Central memory CD4-positive, alpha-beta T cell (primary cell): ENCODE results near the gene SLC24A3.

Experiments used
- DNase-seq: peaks from one replicate; pipeline ENCODE4 v3.0.0; 2022

SLC24A3 gene

DNA sequence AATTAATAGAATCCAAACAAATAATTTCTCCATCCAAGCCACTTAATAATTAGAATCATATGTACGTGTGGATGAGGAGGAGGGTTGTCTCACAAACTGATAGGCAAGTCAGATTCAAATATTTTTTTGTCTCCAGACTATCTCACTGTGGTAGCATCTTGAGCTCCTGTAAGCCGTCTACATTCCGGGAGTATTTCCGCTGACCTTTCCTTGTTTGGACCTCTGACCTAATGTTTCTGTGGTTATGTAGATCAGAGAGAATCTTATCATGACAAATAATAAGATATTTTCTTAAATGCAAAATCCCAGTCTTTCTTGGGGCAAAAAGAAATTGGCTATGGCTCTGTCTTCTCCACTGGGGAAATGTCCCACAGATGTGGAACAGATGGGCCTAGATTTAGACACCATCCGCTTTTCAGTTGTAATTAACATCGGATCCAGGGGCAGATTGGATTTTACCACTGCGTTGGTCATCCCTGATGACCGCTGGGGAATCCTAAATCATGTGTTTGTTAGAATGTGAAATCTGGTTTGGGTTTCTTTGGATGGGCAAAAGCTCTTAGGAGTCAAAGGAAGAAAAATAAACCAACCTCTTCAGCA lies 348.5 kb downstream of the SLC24A3 start:
- no peak for DNase-seq

DNA sequence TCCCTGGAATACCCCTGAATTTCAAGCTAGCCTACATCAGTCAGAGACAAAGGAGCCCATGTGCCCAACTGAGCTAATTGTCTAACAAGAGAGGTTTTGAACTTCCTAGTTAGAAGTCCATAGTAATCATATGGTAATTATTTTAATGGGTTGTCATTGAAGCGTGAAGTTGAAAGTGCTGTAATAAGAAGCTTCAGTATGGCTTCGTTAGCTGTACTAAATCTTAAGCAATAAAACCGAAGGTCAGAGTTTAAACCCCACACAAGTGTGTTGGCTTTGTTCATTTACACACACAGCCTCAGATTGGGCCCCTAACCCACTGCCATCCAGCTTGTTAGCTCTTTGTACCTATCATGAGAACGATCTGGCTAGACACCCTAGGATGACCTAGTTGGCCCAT lies 350.0 kb downstream of the SLC24A3 start:
- no peak for DNase-seq

DNA sequence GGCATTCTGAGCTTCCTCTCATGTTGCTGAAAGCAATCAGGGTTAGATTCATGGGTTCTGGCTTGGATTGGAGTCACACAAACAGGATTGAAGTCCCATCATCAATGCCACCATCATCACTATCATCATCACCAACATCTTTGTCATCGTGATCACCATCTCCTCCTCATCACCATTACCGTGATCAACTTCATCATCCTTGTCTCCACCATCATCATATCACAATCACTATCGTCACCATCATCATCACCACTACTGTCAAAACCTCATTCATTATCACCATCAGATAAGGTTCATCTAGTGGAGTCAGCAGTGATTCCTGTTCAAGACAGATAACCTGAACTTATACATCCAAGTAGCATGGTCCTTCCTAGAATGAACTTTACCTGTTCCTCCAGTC lies 351.8 kb downstream of the SLC24A3 start:
- no peak for DNase-seq

DNA sequence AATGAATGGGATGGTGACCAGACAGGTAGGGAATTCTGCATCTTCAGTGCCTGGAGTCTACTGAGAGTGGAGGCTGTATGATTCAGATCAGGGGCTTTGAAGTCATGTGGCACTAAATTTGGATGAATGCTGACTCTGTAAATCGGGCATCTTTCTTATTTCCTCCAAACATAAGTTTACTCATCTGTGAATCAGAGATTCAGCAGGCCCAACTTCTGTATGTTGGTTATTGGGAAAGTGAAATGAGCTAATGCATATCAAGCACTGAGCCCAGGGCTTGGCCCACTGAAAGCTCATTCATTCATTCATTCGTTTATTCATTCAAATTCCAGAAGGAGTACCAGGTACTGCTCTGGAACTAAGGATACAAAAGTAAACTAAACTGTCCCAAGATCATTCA lies 353.3 kb downstream of the SLC24A3 start:
- DNase-seq: no peak

DNA sequence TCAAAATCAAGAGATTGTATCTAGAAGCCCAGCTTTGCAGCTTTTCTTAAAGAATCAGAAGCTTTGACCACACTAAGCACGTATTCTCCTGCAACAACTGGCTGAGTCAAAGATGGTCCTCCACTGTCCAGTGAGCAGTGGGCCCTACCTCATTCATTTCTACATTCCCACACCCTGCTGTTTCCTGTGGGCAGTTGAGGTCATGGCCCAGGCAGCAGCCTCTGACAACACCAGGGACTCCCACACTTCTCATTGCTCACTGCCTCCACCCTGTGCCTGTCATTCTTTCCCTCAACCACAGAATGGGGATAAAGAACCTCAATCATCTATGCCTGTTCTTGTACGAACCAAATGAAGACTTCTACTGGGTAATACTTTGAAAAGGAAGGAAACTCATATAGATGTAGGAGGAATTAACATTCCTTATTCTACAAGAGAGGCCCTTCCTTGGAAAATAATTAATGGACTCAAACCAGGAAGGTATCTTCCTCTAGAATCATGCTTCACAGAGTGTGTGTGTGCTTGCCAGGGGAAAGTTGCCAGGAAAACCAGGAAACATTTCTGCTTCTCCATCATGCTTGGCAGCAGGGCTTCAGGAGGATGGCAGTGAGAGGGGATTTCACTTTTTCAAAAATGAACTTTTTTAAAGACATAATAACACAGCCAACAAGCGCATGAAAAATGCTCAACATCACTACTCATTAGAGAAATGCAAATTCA lies 353.9 kb downstream of the SLC24A3 start:
- DNase-seq: no peak

DNA sequence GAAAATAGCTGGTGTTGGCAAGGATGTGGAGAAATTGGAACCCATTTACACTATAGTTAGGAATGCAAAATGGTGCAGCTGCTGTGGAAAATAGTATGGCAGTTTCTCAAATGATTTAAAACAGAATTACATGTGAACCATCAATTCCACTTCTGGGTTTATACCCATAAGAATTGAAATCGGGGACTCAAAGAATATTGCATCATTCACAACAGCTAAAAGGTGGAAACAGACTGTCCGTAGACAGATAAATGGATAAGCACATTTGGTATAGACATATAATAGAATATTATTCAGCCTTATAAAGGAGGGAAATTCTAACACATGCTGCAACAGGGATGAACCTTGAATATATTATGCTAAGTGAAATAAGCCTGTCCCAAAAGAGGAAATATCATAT lies 355.7 kb downstream of the SLC24A3 start:
- DNase-seq: no peak

DNA sequence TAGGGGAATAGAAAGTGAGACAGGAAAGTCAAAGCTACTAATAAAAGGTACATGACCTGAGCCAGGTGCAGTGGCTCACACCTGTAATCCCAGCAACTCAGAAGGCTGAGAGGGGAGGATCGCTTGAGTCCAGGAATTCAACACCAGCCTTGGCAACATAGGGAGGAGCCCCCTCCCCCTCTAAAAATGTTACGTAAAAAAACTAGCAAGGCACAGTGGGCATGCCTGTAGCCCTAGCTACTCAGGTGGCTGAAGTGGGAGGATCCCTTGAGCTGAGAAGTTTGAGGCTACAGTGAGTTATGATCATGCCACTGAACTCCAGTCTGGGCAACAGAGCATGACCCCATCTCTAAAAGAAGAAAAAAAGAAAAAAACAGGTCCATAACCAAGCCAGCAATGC lies 359.6 kb downstream of the SLC24A3 start:
- DNase-seq: no peak

GRCh38 chr20:19577692-19578091 lies 365.2 kb downstream of the SLC24A3 start:
- no peak for DNase-seq

- DNase-seq: no peak
Observed at GRCh38 chr20:19582782-19583181, 370.3 kb downstream of the SLC24A3 start.

- no peak for DNase-seq
Observed at GRCh38 chr20:19583532-19584175, 371.2 kb downstream of the SLC24A3 start.

DNA sequence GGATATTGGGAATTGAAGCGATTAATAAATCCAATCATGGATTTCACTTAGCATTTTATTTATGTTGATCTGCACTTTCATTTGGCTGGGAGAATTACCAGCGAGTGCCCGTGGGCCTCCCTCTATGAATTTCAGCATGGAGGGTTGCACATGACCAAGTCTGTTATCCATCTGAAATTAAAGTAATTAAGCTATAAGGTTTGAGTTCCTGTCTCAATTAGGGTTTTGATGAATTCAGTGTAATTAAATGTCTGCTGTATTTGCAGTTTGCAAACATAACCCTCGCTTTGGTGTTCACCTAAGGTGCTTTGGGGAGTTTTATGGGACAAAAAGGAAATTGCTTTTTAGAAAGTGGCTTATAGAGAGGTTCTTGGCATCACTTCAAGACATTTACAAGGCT lies 375.8 kb downstream of the SLC24A3 start:
- no peak for DNase-seq

DNA sequence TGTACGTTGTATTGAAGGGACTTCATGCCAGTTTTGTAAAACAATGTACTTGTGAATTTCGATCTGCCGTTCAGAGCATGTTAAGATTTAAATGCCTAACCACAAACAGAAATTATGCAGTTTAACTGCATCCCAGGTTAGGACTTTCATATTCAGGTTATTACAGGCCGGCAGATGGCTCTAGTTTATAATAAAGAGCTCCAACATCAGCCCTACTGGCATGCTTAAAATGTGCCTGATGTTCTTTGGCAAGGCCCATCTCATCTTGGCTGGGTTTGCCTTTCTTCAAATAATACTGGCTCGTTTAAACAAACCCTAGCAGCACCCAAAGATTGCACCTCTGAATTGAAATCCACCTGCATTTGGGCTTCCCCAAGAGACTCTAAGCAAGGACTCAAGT lies 376.3 kb downstream of the SLC24A3 start:
- no peak for DNase-seq

- DNase-seq: no peak
Observed at GRCh38 chr20:19589787-19590362, 377.4 kb downstream of the SLC24A3 start.

DNA sequence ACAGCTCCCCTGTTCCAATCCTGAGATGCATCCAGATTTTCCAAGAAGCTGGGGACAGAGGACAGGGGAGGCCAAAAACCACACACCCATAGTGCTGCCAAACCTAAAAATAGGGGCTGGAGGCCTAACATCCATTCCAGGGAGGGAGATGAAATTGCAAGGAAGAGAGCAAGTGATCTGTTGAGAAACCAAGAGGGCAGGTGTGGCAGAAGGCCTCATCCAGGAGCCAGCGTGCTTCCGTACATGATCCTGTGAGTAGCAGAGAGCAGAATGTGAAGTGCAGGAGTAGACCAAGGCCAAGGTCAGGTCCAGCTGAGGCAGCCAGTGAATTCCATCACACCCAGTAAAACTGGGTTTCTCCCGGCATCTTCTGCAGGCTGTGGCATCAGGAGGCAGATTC lies 377.9 kb downstream of the SLC24A3 start:
- no peak for DNase-seq

DNA sequence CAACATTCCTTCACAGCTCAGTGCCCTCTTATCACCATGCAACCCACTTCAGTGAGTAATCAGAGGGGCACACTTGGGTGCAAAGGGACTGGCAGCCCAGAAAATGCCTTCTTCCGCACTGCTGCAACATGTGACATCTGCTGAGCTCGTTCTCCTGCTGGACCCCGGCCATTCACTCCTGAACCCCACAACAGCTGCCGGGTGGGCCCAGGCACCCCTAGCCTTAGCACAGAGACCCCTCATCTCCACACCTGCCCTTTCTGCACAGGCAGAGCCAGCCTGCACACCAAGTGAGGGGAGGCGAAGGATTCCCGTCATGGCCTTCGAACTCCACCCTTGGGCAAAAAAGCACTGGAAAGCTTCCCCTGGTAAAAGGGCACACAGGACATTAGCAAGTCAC lies 381.3 kb downstream of the SLC24A3 start:
- no peak for DNase-seq

DNA sequence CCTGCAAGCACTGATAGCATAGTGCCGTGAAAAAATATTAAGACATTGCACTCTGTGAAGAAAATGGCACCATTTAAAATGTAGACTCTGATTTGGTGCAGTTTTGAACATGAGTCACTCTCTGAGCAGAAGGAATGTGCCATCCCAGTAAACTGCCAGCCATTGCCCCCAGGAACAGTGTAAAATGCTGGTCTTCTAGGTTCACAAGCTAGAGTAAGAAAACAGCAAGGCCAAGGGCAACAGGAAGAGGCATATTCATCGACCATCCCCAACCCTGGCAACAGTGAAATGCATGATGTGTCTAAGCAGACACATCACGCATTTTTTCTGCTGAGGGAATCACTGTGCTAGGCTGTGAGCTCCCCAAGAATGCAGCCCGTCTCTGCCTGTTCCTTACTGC lies 382.5 kb downstream of the SLC24A3 start:
- no peak for DNase-seq

DNA sequence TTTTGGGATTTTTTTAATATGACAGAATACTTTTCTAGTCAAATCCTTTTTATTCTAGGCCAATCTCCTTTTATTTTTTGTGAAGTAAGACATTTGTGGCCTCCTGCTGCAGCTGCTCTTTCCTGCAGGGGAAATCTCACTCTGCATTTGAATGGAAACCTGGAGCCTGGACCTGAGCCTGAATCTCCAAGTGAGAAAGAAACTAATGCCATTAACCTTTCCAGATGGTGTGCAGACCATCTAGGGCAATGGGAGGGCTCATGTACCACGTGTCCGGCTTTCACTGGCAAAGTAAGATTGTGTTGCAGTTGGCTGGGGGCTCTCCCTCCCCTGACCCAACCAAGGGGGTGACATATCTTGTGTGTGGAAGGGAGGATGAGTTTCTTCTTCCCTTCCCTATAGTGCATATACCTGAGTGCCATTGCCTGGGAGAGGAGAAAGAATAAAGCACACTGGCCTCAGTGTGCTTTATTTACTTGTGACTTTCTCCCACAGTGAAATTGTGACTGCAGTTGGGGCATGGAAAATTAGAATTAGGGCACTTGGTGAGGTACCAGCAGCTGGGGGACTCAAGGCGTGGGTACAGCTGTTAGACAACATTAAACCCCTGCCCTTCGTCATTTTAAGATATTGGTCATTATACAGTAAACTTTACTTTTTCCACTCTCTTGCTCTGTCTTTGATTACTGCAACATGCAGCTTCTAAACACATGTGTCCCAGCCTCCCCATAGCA lies 385.8 kb downstream of the SLC24A3 start:
- DNase-seq: no peak

GRCh38 chr20:19599200-19599599 lies 386.8 kb downstream of the SLC24A3 start:
- no peak for DNase-seq

DNA sequence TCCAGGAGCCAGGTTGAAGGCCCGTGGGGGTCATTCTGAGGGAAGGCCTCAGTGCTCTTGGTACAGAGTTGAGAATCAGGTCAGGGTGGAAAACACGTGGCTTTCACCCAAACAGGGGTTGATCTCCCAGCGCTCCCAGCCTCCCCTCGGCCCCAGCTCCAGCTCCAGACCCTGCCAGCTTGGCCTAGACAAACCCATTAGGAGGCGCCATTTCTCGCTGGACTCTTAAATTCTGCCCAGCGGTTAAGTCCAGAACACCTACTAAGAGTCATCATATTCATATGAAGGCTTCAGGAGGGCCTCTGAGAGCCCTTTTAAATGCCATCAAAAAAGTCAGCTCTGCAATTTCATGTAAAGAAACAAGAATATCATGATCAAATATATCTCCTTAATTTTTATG lies 387.6 kb downstream of the SLC24A3 start:
- no peak for DNase-seq

- DNase-seq: no peak
Observed at GRCh38 chr20:19601126-19601810, 388.8 kb downstream of the SLC24A3 start.

- no peak for DNase-seq
Observed at GRCh38 chr20:19602675-19603375, 390.4 kb downstream of the SLC24A3 start.

GRCh38 chr20:19603376-19603750 lies 390.9 kb downstream of the SLC24A3 start:
- no peak for DNase-seq
